Measurements from ENCODE around the gene SDK1.

The SDK1 gene

DNA sequence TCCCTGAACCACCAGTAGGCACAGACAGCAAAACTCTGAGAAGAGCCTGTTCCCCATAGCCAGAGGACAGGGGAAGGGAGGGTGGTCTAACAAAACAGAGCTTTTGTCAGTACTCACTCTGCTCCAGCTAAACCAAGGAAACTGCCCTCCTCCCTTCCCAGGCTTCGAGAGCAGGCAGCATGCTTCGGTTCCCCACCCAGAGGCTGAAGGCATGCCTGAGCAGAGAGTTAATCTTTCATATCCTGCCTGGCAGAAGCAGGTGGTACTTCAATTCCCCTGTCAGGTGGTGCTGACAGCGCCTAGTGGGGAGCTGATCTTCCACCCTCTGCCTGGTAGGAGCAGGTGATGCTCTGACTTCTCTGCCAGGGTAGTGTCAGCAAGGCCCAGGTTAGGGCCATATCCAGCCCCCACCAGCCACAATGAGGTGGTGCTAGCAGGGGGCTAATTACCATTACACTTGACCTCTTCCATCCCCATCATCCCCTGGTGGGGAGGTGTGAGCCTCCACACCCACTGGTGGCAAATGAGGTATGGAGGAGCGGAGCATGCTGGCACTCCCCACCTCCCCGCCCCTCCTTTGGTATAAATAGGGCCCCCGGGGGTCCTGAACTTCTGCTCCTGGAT lies 35.1 kb downstream of the SDK1 start:
- H3K27me3 Mint-ChIP-seq, result peaks cover 48% of the 10 kb centered on the region
- H3K4me3 Mint-ChIP-seq, result no peak overlapping the region
- H3K9me3 Mint-ChIP-seq, result no peaks in the 10 kb centered on the region
- H3K4me1 Mint-ChIP-seq (ENCODE audit: low read depth), result no peaks in the 10 kb centered on the region
- H3K36me3 Mint-ChIP-seq (ENCODE audit: low read depth), result no peaks in the 10 kb centered on the region
- no peak overlapping the region for H3K27ac Mint-ChIP-seq

DNA sequence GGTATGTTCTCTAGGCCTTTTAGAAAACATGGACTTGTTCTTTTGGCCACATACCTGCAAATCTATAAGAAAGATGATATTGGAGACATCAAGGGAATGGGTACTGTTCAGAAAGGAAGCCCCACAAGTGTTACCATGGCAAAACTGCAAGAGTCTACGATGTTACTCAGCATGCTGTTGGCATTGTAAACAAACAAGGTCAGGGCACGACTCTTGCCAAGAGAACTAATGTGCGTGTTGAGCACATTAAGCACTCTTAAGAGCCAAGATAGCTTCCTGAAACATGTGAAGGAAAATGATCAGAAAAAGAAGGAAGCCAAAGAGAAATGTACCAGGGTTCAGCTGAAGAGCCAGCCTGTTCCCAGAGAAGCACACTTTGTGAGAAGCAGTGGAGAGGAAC lies 37.1 kb downstream of the SDK1 start:
- Mint-ChIP-seq H3K27ac (no peak overlapping the region), H3K9me3 (no peaks in the 10 kb centered on the region), H3K36me3 (ENCODE audit: low read depth) (no peaks in the 10 kb centered on the region), H3K4me1 (ENCODE audit: low read depth) (no peaks in the 10 kb centered on the region), H3K27me3 (peaks cover 48% of the 10 kb centered on the region), H3K4me3 (no peak overlapping the region)

DNA sequence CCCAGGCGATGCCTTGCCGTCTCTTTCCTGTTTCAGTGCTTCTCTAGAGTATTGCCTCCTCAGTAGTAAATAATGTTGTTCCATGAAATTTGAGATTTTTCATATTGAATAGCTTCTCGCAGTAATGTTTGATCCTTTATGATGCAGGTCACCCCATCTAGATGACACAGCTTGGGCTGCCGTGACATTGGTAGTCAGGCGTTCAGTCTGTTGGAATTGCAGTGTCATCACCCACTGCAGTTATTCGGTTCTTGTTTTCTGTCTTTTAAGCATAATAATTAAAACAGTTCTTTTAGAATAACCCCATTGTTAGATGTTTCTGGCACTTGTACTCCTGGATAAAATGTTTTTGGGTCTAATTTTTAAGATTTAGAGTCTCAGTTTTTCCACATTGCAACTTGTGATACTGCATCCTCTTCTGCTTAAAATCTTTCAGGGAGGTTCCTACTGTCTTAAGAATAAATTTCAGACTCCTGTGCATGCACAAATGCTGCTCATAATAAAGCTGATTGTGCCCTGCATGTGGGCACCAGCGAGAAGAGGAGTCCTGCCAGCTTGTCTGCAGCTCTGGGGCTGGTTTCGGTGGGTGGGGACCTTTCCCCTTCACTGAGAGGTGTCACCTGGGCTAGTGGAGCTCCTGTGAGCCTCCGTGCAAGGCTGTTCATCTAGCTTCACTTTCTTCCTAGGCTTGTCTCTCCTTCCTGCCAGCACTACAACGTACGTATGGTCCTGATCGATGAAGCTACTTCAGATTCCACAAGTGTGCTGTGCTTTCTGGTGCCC lies 44.8 kb downstream of the SDK1 start:
- no peaks in the 10 kb centered on the region for H3K9me3 Mint-ChIP-seq
- no peak overlapping the region for H3K27ac Mint-ChIP-seq
- no peaks in the 10 kb centered on the region for H3K4me1 Mint-ChIP-seq (ENCODE audit: low read depth)
- H3K4me3 Mint-ChIP-seq, result no peak overlapping the region
- H3K27me3 Mint-ChIP-seq, result peaks cover 11% of the 10 kb centered on the region
- H3K36me3 Mint-ChIP-seq (ENCODE audit: low read depth), result no peaks in the 10 kb centered on the region

DNA sequence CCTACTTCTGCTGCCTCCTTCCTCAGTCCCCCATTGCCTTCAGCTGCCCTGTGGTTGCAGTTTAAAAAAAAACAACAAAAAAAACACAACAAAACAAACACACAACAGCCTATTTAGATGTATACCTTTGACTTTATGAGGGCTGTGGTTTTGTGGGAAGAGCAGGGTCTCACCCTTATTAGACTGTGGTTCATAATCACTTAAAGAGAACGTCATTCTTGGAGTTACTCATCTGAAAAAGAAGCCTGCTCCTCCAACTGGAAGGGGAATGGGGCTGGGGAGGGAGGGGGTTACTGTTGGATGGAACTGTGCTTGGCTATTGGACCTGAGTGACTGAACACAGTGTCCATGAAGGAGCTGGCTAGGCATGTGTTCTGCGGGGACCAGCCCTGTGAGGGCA lies 48.1 kb downstream of the SDK1 start:
- no peaks in the 10 kb centered on the region for H3K4me1 Mint-ChIP-seq (ENCODE audit: low read depth)
- no peaks in the 10 kb centered on the region for H3K9me3 Mint-ChIP-seq
- H3K27ac Mint-ChIP-seq, result no peak overlapping the region
- peaks cover 14% of the 10 kb centered on the region for H3K27me3 Mint-ChIP-seq
- no peaks in the 10 kb centered on the region for H3K36me3 Mint-ChIP-seq (ENCODE audit: low read depth)
- H3K4me3 Mint-ChIP-seq, result no peak overlapping the region

DNA sequence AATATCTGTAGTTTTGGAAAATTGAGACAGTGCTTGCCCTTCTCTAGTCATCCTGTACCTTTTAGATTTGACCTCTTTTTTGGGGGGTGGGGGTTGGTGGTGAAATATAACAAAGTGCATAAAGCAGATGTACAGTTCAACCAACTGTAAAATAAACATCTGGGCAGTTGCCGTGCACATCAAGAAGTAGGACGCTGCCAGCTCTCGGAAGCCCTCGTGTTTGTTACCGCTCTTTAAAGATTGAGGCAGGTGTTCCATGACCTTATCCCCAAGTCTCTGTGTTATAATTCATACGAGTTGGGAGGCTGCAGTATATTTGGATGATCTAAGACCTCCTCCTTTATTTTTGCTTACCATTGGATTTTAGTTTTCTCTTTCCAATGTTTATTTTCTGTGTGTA lies 55.1 kb downstream of the SDK1 start:
- H3K36me3 Mint-ChIP-seq (ENCODE audit: low read depth), result no peaks in the 10 kb centered on the region
- H3K4me3 Mint-ChIP-seq, result no peak overlapping the region
- peaks cover 6% of the 10 kb centered on the region for H3K27me3 Mint-ChIP-seq
- no peaks in the 10 kb centered on the region for H3K9me3 Mint-ChIP-seq
- no peaks in the 10 kb centered on the region for H3K4me1 Mint-ChIP-seq (ENCODE audit: low read depth)
- no peak overlapping the region for H3K27ac Mint-ChIP-seq

DNA sequence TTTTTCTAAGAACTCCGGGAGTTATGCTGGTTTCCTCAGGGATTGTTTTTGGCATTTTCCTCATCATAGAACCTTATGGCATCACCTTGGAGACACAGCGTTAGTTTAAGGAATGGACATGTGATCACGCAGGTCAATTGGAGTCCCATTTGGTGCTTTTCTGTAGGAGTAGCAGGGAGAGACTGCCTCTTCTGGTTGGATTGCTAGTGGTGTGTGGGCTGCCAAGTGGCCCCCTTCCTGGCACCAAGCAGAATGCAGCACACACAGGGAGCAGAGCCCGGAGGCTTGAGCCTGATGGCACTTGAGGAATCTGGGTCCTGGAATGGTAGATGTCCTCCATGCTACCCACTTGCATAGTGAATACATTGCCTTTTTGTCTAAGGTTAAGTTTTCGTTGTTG lies 57.9 kb downstream of the SDK1 start:
- Mint-ChIP-seq H3K4me1 (ENCODE audit: low read depth) (no peaks in the 10 kb centered on the region), H3K27ac (no peak overlapping the region), H3K4me3 (no peak overlapping the region), H3K36me3 (ENCODE audit: low read depth) (no peaks in the 10 kb centered on the region), H3K27me3 (no peaks in the 10 kb centered on the region), H3K9me3 (no peaks in the 10 kb centered on the region)

DNA sequence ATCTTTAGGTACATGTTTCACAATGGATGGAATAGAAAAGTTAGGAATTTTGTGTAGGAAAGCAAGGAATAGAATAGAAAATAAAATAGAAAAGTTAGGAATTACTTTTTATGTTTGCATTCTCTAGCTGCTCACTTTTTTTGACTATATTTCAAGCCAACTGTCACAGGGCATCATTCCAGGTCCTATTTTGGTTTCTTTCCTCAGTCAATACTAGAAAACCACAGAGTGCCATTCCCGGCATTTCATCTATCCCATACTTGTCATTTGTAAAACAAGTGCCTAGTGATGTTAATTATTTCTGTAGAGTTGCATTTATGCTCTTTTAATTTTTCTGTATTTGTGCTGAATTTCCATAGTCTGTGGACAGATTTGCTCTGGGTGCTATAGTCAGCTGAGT lies 66.2 kb downstream of the SDK1 start:
- Mint-ChIP-seq H3K27me3 (peaks cover 23% of the 10 kb centered on the region), H3K4me1 (ENCODE audit: low read depth) (peaks cover 6% of the 10 kb centered on the region), H3K4me3 (no peak overlapping the region), H3K27ac (no peak overlapping the region), H3K9me3 (no peaks in the 10 kb centered on the region), H3K36me3 (ENCODE audit: low read depth) (no peaks in the 10 kb centered on the region)

DNA sequence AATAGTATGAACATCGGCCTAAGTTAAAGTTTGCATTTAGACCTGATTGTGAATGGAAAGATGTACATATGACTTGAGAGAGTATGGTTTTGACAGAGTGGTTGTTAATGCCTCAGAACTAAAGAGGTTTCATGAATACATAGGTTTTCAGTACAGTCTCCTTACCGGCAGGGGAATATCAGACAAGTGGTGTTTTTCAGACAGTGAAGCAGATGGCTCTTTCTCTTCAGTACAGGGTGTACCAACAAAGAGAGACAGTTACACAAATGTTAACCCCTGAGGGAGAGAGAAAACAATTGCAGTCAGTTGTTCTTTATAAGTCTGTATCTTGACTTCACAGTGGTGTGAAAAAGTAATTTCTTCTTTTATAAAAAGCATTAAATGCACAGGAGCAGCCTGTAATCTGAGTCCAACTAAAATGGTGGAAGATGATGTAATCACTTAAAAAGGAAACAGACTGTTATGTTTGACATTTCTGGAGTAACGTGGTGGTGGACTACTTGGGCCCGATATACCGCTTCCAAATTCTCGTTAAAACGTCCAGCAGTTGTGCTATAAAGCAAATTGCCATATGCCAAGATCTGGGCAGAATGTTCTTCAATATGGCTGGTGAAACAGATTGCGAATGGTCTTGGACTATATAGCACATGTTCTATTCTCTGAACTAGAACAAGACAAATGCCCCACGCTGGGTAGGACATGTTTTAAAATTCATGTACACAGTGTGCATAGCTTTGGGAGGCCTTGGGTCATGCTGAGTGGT lies 69.2 kb downstream of the SDK1 start:
- Mint-ChIP-seq H3K4me1 (ENCODE audit: low read depth) (peaks cover 6% of the 10 kb centered on the region), H3K9me3 (no peaks in the 10 kb centered on the region), H3K27me3 (peaks cover 30% of the 10 kb centered on the region), H3K4me3 (no peak overlapping the region), H3K36me3 (ENCODE audit: low read depth) (no peaks in the 10 kb centered on the region), H3K27ac (no peak overlapping the region)

DNA sequence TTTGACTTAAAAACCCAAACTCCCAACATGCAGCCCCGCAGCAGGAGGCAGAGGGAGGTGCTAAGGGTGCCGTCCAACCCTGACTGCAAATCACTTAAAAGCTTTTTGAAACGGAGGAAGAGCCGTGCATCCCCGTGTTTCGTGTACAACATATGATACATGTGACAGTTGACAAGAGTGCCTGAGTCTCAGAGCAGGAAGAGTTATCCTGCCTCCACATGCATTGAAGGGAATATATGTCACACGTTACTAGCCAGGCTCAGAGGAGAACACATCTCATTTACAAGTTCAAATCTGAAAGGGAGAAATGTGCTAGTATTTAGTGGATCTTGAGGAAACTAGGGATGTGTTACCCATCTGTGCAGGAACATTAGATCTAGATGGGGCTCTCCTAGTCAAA lies 69.9 kb downstream of the SDK1 start:
- H3K4me1 Mint-ChIP-seq (ENCODE audit: low read depth), result peaks cover 6% of the 10 kb centered on the region
- H3K4me3 Mint-ChIP-seq, result no peak overlapping the region
- H3K36me3 Mint-ChIP-seq (ENCODE audit: low read depth), result no peaks in the 10 kb centered on the region
- no peak overlapping the region for H3K27ac Mint-ChIP-seq
- no peaks in the 10 kb centered on the region for H3K9me3 Mint-ChIP-seq
- peaks cover 29% of the 10 kb centered on the region for H3K27me3 Mint-ChIP-seq

DNA sequence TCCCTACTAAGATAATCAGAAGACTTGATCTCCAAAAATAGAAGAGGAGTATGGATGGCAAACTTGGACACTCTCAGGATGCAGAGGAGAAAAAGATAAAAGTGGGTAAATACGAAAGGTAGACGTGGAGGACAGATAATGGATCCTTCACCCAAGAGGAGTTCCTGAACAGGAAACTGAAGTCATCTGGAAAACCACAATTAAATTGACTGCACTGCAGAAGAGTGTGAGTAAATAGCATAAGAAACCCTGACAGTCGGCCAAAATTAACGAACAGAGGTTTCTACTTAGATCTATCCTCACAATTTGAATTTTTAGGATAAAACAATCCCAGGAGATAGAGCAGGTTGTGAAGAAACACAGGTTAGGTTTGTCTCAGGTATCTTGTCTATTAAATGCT lies 70.5 kb downstream of the SDK1 start:
- Mint-ChIP-seq H3K27ac (no peak overlapping the region), H3K9me3 (no peaks in the 10 kb centered on the region), H3K27me3 (peaks cover 31% of the 10 kb centered on the region), H3K4me3 (no peak overlapping the region), H3K36me3 (ENCODE audit: low read depth) (no peaks in the 10 kb centered on the region), H3K4me1 (ENCODE audit: low read depth) (peaks cover 6% of the 10 kb centered on the region)

DNA sequence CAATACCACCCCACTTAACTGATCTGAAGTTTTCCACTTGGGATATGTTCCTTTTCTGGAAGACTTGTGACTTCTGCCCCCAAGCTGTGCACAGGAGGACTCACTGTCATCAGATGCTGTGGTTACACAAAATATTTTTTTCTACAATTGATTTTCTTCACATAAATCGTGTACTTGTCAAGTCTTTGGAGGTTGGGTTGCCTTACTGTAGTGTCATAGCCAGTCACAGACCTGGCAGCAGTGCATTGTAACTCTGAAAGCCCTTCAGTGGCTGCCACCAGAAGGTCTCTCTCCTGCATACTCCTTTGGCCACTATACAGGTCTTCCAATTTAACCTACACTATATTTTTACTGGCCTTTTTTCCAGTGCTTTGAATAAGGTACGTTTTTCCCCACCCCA lies 73.2 kb downstream of the SDK1 start:
- Mint-ChIP-seq H3K9me3 (no peaks in the 10 kb centered on the region), H3K4me1 (ENCODE audit: low read depth) (peaks cover 6% of the 10 kb centered on the region), H3K36me3 (ENCODE audit: low read depth) (no peaks in the 10 kb centered on the region), H3K27me3 (peaks cover 37% of the 10 kb centered on the region), H3K27ac (no peak overlapping the region), H3K4me3 (no peak overlapping the region)

DNA sequence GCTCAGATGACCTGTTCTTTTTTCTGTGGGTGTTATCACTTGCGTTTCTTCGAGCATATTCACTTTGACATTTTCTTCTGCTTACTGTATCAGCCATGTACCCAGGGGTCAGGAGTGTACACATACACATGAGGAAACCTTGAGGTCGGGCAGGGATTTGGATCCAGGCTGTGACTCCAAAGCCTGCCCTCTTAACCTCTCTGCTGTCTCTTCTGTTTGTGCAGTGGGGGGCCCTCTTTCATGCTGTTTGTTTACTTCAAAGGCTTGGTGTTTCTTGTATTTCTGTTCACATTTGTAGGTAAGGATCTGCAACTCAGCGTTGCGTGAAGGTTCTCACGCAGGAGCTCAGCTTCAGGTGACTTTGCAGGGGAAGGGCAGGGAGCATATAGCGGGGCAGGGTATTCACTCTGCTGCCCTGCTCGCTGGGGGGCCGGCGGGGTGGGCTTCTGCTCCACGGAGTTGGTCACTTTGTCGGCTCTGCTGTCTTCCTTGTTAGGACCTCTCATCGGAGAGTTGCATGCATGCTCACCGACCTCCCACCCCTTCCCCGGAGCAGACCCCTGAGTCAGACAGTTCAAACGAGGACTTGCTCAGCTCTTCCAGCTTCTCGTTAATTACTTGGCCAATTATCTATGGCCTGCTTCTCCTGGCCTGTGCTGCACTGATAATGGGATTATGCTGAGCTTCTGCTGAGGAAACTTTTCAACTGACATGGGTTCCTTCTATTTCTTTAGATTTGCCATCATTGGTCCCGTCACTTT lies 77.5 kb downstream of the SDK1 start:
- Mint-ChIP-seq H3K27ac (no peak overlapping the region), H3K36me3 (ENCODE audit: low read depth) (no peaks in the 10 kb centered on the region), H3K27me3 (peaks cover 23% of the 10 kb centered on the region), H3K4me1 (ENCODE audit: low read depth) (no peaks in the 10 kb centered on the region), H3K4me3 (no peak overlapping the region), H3K9me3 (no peaks in the 10 kb centered on the region)

DNA sequence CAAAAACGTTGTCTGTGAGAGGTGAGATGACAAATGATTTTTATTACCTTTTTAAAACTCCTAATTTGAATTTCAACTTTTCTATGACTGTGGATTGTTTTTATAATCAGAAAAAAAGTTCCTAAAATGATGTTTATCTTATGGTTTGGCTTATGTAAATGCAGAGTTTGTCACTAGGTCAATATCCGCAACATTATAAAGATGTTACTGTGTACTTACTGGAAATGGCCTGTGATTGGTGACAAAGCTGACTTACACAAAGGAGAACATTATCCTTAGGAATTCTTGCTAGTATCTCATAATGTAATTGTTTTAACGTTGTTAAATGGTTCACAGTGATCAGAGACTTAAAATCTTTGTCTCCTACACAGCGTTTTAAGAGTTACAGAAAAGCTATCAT lies 79.0 kb downstream of the SDK1 start:
- no peak overlapping the region for H3K27ac Mint-ChIP-seq
- H3K36me3 Mint-ChIP-seq (ENCODE audit: low read depth), result no peaks in the 10 kb centered on the region
- H3K4me1 Mint-ChIP-seq (ENCODE audit: low read depth), result no peaks in the 10 kb centered on the region
- no peak overlapping the region for H3K4me3 Mint-ChIP-seq
- H3K9me3 Mint-ChIP-seq, result no peaks in the 10 kb centered on the region
- H3K27me3 Mint-ChIP-seq, result peaks cover 20% of the 10 kb centered on the region

DNA sequence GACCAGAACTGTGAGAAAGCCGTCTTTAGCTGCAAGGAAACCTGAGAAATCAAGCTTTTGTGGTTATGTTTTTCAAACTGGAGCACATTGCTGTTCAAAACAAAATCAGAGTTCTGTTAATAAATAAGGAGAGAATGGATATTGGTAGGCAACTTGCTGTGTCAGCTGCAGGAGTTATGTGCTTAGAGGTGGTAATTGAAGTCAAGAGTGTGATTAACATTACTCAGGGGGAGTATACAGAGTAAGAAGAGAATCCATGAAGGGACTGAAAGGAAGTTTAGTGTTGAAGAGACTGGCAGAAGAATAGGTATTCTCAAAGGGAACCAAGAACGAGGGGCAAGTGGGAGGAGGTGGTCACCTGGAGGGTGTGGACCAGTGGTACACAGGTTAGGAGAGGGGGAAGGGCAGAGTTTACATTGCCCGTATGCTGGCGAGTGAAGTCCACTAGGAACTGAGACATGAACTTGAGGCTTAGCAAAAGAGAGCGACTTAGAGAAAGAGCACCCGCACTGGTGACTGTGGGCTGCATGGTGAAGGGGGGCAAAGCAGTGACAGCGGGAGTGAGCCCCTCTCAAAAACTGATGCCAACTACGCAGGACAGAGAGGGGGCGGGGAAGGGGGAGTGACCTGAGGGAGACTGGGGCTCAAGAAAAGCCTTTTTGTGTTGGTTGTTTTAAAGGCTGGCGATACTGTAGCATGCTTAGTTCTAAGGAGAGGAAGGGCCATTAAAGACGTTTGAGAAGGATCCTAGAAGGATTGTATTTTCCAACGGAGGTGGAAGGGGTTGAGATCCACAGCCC lies 80.0 kb downstream of the SDK1 start:
- Mint-ChIP-seq H3K27me3 (peaks cover 18% of the 10 kb centered on the region), H3K9me3 (no peaks in the 10 kb centered on the region), H3K4me3 (no peak overlapping the region), H3K27ac (no peak overlapping the region), H3K36me3 (ENCODE audit: low read depth) (no peaks in the 10 kb centered on the region), H3K4me1 (ENCODE audit: low read depth) (no peaks in the 10 kb centered on the region)
